Cerebellar nuclear complex (tissue), 1 donor: ENCODE results near the gene PIEZO1.

Experiments used
- DNase-seq, 2 experiments: peaks; one replicate each; lab custom pipeline; 2025; lab: John Stamatoyannopoulos, UW

The PIEZO1 gene

GRCh38 chr16:88815901-88816589, 31.0 kb upstream of the PIEZO1 start:
- DNase-seq: peak in 1 of 2 experiments; percentile 5

- DNase-seq: no peak
Observed at GRCh38 chr16:88815227-88815626, 30.2 kb upstream of the PIEZO1 start.

GRCh38 chr16:88814144-88814502, 29.1 kb upstream of the PIEZO1 start:
- no peak for DNase-seq

- DNase-seq: no peak
Observed at GRCh38 chr16:88813269-88814143, 28.5 kb upstream of the PIEZO1 start.

GRCh38 chr16:88812513-88813268, 27.7 kb upstream of the PIEZO1 start:
- DNase-seq: no peak

GRCh38 chr16:88811769-88812512, 26.9 kb upstream of the PIEZO1 start, which contains the start of gene APRT:
Gene APRT, minus strand, starts transcription at chr16:88811928. Its CDS starts 29 bp downstream, at chr16:88811899.
- peak; percentile 62 to 78 for DNase-seq

GRCh38 chr16:88810912-88811768, 26.1 kb upstream of the PIEZO1 start:
- no peak for DNase-seq

GRCh38 chr16:88810166-88810911, 25.3 kb upstream of the PIEZO1 start:
- DNase-seq: no peak

GRCh38 chr16:88809676-88810165, 24.7 kb upstream of the PIEZO1 start:
- DNase-seq: no peak

GRCh38 chr16:88809068-88809675, 24.2 kb upstream of the PIEZO1 start:
- no peak for DNase-seq

GRCh38 chr16:88807626-88808453, 22.8 kb upstream of the PIEZO1 start:
- DNase-seq: no peak

GRCh38 chr16:88807142-88807625, 22.2 kb upstream of the PIEZO1 start:
- DNase-seq: no peak

GRCh38 chr16:88806491-88807111, 21.6 kb upstream of the PIEZO1 start:
- no peak for DNase-seq

GRCh38 chr16:88805887-88806393, 20.9 kb upstream of the PIEZO1 start:
- DNase-seq: no peak

- DNase-seq: no peak
Observed at GRCh38 chr16:88805340-88805715, 20.3 kb upstream of the PIEZO1 start.

GRCh38 chr16:88804552-88805339, 19.7 kb upstream of the PIEZO1 start:
- no peak for DNase-seq

- no peak for DNase-seq
Observed at GRCh38 chr16:88804173-88804551, 19.1 kb upstream of the PIEZO1 start.
